Peyer's patch (tissue), 4 donors: ENCODE results near the gene STXBP1. TPM values are rescaled to one million over a fixed set of nuclear protein-coding genes. Genes with fewer than 3 reads are reported as not detected.

Experiments used
- DNase-seq, 3 donors: peaks; one replicate each; pipeline ENCODE4 v3.0.0-alpha.2; 2017 to 2019
- H3K27ac ChIP-seq, 4 donors: fragments of 200-600 bp; sonication (generic); one replicate each; pipeline ENCODE4 v1.5.1; 2016 to 2019
- H3K27me3 ChIP-seq, 2 donors: fragments of 200-600 bp; sonication (generic); one replicate each; pipeline ENCODE4 v1.5.1; 2019
- H3K36me3 ChIP-seq, 3 donors: fragments of 200-600 bp; sonication (generic); one replicate each; pipeline ENCODE4 v1.5.1; 2016 to 2019
- H3K4me1 ChIP-seq, 4 donors: fragments of 200-600 bp; sonication (generic); one replicate each; pipeline ENCODE4 v1.5.1; 2016 to 2019
- H3K4me3 ChIP-seq, 4 donors: fragments of 200-600 bp; sonication (generic); 1 replicate in 3 of 4; 2 replicates in 1 of 4; pipeline ENCODE4 v1.5.1; 2016 to 2019; ENCODE audit warnings: mild to moderate bottlenecking in 1 of 4
- H3K9me3 ChIP-seq, 4 donors: fragments of 200-600 bp; sonication (generic); one replicate each; pipeline ENCODE4 v1.5.1; 2016 to 2019; ENCODE audit warnings: mild to moderate bottlenecking in 1 of 4
- CTCF ChIP-seq, 6 experiments: fragments of 450-650 bp in 4 of 6; fragments of 200-600 bp in 2 of 6; sonication (generic) in 1 of 6; IDR thresholded peaks; one replicate each; pipeline ENCODE4 v1.5.1; 2017 to 2019; ENCODE audit warnings: antibody characterized with exemption in 6 of 6, mild to moderate bottlenecking in 3 of 6, moderate library complexity in 1 of 6
- POLR2A ChIP-seq, 2 donors: fragments of 450-650 bp; IDR thresholded peaks; one replicate each; pipeline ENCODE4 v1.5.1; 2017; ENCODE audit warnings: antibody characterized with exemption in 2 of 2, mild to moderate bottlenecking in 2 of 2, moderate library complexity in 2 of 2
- total RNA-seq, 4 donors: library from RNA; depleted of rRNA; stranded (reverse); fragments of >200 nt; gene quantifications; one replicate each; pipeline ENCODE4 v1.1.0, GENCODE V29; 2016

STXBP1 gene
- total RNA-seq, 4 donors from 2014 or later = 4.4 to 90.8 (median 12.6) TPM

GRCh38 chr9:127730799-127731410 is 118.8 kb downstream of the STXBP1 start:
- H3K27ac ChIP-seq = no peak overlapping the region
- no peak overlapping the region for H3K4me3 ChIP-seq
- H3K27me3 ChIP-seq = no peaks in the 10 kb centered on the region
- no peaks in the 10 kb centered on the region for H3K9me3 ChIP-seq
- no peak for DNase-seq
- TF ChIP-seq CTCF (IDR thresholded peaks at IDR 0.05) (no peak), POLR2A (IDR thresholded peaks at IDR 0.05) (no peak)
- H3K4me1 ChIP-seq = peaks cover 0 to 7% (median 3%) of the 10 kb centered on the region in 4 donors
- peaks cover 0 to 15% (median 0%) of the 10 kb centered on the region in 3 donors for H3K36me3 ChIP-seq

- Histone ChIP-seq H3K4me1 (peaks cover 0 to 7% (median 3%) of the 10 kb centered on the region in 4 donors), H3K4me3 (no peak overlapping the region), H3K27me3 (no peaks in the 10 kb centered on the region), H3K36me3 (peaks cover 0 to 15% (median 0%) of the 10 kb centered on the region in 3 donors), H3K27ac (no peak overlapping the region), H3K9me3 (no peaks in the 10 kb centered on the region)
- TF ChIP-seq POLR2A (IDR thresholded peaks at IDR 0.05) (no peak), CTCF (IDR thresholded peaks at IDR 0.05) (no peak)
- no peak for DNase-seq
Measured at GRCh38 chr9:127731938-127732337, 119.9 kb downstream of the STXBP1 start.

DNA sequence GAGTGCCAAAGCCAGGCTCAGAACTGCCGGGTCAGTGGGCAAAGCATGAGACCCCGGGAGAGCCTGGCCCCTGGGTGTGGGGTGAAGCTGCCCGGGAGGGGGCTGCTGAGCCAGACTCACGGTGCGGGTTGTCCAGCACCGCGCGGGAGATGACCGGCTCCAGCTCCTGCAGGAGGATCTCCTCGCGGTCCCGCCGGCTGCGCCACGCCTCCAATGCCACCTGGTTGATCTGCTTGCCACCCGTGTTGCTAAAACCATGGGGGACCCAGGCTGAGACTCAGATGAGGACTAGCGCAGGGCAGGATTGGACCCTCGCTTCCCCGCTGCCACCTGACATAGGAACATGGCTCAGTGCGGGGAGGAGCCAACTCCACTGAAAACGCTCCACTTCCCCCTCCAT is 120.4 kb downstream of the STXBP1 start:
- Histone ChIP-seq H3K9me3 (no peaks in the 10 kb centered on the region), H3K27ac (no peak overlapping the region), H3K27me3 (no peaks in the 10 kb centered on the region), H3K4me1 (peaks cover 0 to 7% (median 3%) of the 10 kb centered on the region in 4 donors), H3K36me3 (peaks cover 0 to 15% (median 0%) of the 10 kb centered on the region in 3 donors), H3K4me3 (no peak overlapping the region)
- no peak for TF ChIP-seq CTCF (IDR thresholded peaks at IDR 0.05)
- no peak for TF ChIP-seq POLR2A (IDR thresholded peaks at IDR 0.05)
- DNase-seq = no peak

DNA sequence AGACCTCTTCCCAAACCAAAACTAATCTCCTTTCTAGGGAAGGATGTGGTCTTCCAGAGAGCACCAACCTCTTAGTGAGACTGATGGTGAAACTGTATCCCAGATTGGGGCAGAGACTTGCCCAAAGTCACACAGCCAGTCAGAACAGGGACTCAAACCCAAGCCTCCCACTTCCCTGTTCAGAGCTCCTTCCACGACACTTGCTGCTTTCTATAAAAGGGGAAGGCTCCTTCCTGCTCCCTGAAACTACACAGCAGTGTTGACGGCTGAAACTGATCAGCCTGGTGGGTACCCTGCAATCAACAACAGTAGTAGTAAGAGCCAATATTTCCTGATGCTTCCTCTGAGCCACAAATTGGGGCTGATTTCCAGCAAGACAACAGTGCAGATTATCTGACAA is 121.5 kb downstream of the STXBP1 start:
- Histone ChIP-seq H3K4me3 (no peak overlapping the region), H3K9me3 (no peaks in the 10 kb centered on the region), H3K36me3 (peaks cover 0 to 18% (median 0%) of the 10 kb centered on the region in 3 donors), H3K4me1 (peaks cover 0 to 7% (median 3%) of the 10 kb centered on the region in 4 donors), H3K27me3 (no peaks in the 10 kb centered on the region), H3K27ac (peak overlapping the region in 1 of 4 donors; percentile 25)
- DNase-seq = no peak
- no peak for TF ChIP-seq CTCF (IDR thresholded peaks at IDR 0.05)
- no peak for TF ChIP-seq POLR2A (IDR thresholded peaks at IDR 0.05)

DNA sequence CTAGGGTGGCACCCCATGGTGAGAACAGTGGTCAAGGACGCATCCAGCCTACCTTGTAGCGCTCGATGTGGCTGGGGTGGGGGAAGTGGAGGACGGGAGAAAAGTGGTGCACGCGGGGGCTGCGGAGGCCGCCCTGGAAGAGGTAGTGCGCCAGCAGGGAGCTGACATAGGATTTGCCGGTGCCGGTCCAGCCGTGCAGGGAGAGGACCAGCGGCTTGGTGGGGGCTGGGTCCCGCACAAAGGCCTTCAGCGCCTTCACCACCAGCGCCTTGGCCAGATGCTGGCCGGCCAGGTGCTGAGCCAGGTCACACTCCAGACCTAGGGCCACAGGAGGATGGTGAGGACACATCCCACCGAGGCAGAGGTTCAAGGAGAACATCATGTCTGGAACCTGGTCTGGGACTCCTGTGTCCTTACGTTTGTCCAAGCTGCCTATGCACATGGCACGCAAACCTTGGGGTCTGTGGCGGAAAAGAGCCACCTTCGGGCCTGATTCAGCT is 122.2 kb downstream of the STXBP1 start:
- peak overlapping the region; percentile 85 to 97 (median 92) for H3K27ac ChIP-seq
- peak overlapping the region; percentile 51 to 84 (median 69) for H3K4me3 ChIP-seq
- H3K27me3 ChIP-seq = no peaks in the 10 kb centered on the region

More for the DNA sequence above, 122.2 kb downstream of the STXBP1 start:
- TF ChIP-seq CTCF (IDR thresholded peaks at IDR 0.05) (no peak), POLR2A (IDR thresholded peaks at IDR 0.05) (no peak)
- H3K4me1 ChIP-seq = peaks cover 0 to 7% (median 3%) of the 10 kb centered on the region in 4 donors
- no peaks in the 10 kb centered on the region for H3K9me3 ChIP-seq
- DNase-seq = no peak
- H3K36me3 ChIP-seq = peaks cover 0 to 20% (median 0%) of the 10 kb centered on the region in 3 donors
